Heart right ventricle (tissue), 16 donors: ENCODE data around the gene ZBTB2. TPM values are rescaled to one million over a fixed set of nuclear protein-coding genes. Genes with fewer than 3 reads are reported as not detected.

Experiments used
- ATAC-seq, 8 donors: fragments of 200-7000 bp; cut with Tn5 transposase; one replicate each; pipeline ENCODE4 v1.9.1; 2020; ENCODE audit warnings: mild to moderate bottlenecking in 8 of 8, moderate library complexity in 8 of 8, moderate number of reproducible peaks in 1 of 8
- DNase-seq, 2 donors: peaks; one replicate each; pipeline ENCODE4 v3.0.0-alpha.2; 2020
- H3K27ac ChIP-seq, 10 donors: fragments of 200-600 bp; sonication (generic) in 2 of 10; one replicate each; pipeline versions ENCODE4 v1.5.0 to v1.8.0; 2020 to 2022; ENCODE audit warnings: mild to moderate bottlenecking in 3 of 10
- H3K27me3 ChIP-seq, 7 donors: fragments of 200-600 bp; one replicate each; pipeline ENCODE4 v1.8.0; 2021 to 2022; ENCODE audit warnings: mild to moderate bottlenecking in 2 of 7
- H3K36me3 ChIP-seq, 9 donors: fragments of 200-600 bp; sonication (generic) in 1 of 9; one replicate each; pipeline versions ENCODE4 v1.5.0 to v1.8.0; 2020 to 2022; ENCODE audit warnings: mild to moderate bottlenecking in 2 of 9
- H3K4me1 ChIP-seq, 9 donors: fragments of 200-600 bp; sonication (generic) in 1 of 9; one replicate each; pipeline versions ENCODE4 v1.5.0 to v1.8.0; 2020 to 2022; ENCODE audit warnings: mild to moderate bottlenecking in 4 of 9
- H3K4me3 ChIP-seq, 10 donors: fragments of 200-600 bp; sonication (generic) in 2 of 10; one replicate each; pipeline versions ENCODE4 v1.5.0 to v1.8.0; 2020 to 2022; ENCODE audit warnings: mild to moderate bottlenecking in 7 of 10, moderate library complexity in 2 of 10
- H3K9me3 ChIP-seq, 11 donors: fragments of 200-600 bp in 10 of 11; sonication (generic) in 2 of 11; one replicate each; pipeline versions ENCODE4 v1.5.0 to v1.8.0; 2013 to 2022; ENCODE audit warnings: mild to moderate bottlenecking in 2 of 11, control low read depth in 1 of 11, moderate library complexity in 1 of 11
- CTCF ChIP-seq, 9 donors: fragments of 200-600 bp; sonication (generic) in 2 of 9; IDR thresholded peaks; one replicate each; pipeline versions ENCODE4 v1.5.0 to v1.8.0; 2021 to 2022; ENCODE audit warnings: antibody characterized with exemption in 9 of 9, mild to moderate bottlenecking in 5 of 9, moderate library complexity in 1 of 9
- WGBS, 2 donors: extraction: QIAGEN DNeasy Blood & Tissue Kit; methylation state at CpG; one replicate each; pipeline ENCODE4 v1.1.7; 2013; ENCODE audit warnings: inconsistent platforms in 1 of 2; 5-methylcytosine and 5-hydroxymethylcytosine counted together
- intact Hi-C, 10 donors: fragments of 100-400 bp; cut with DNase I; formaldehyde crosslinking; loops; one replicate each; pipeline versions ENCODE4 v1.11.1 to v1.14.2; 2022
- polyA plus RNA-seq, 2 donors: library from polyadenylated mRNA; stranded (reverse); fragments of 200-250 nt; gene quantifications; one replicate each; pipeline ENCODE4 v1.2.3, GENCODE V29; 2013
- total RNA-seq, 10 donors: library from RNA; stranded (reverse); fragmentation: NEBNext Ultra II Directional in 3 of 10; extraction: Animal tissue kit (Norgen Biotek cat#: 25700) in 3 of 10; gene quantifications; one replicate each; pipeline versions ENCODE4 v1.2.1 to v1.2.4, GENCODE V29; 2021 to 2023
- donor health status: Arrhythmogenic right ventricular cardiomyopathy.
- donor health status: ischemic (EF 13 %, LVEDD 7.1; RV severe dilation, severe dysfunction).
- donor health status: healthy with polysubstance abuse.
- donor health status: DM: no; HTN: yes; CAD: no.
- donor health status: DM: no; HTN: no; CAD: no.
- donor health status: ischemic (EF 25% LVEDD 6.9; RV normal size, moderate dysfunction).
- donor health status: ischemic (EF 25% LVEDD 5.7; RV mildly dilated, moderate dysfunction).
- donor health status: healthy.
- donor health status: DM: yes; HTN: yes; CAD: no.
- donor health status: Ischemic cardiomyopathy.
- donor health status: ischemic (EF 35%, LVEDD 5.7; RV mildly dilated, moderate dysfunction).
- donor health status: nonischemic (EF 11% LVEDD 7.7; RV severe dilation, severe dysfunction).
- donor health status: DM: yes; HTN: yes; CAD: no.
- donor health status: PGD.
- donor health status: ischemic (EF 29% LVEDD 5.4; RV normal size, mild dysfunction).
- donor health status: nonischemic (EF 23%, LVEDD 6.1; RV moderate dilation, normal function).

ZBTB2 gene
- total and polyA plus RNA-seq, 12 donors = 3.4 to 8.3 (median 4.9) TPM

- no peak for TF ChIP-seq CTCF (IDR thresholded peaks at IDR 0.05)
- H3K36me3 ChIP-seq = peaks cover 0 to 20% (median 0%) of the 10 kb centered on the region in 9 donors
- no peak for DNase-seq
- H3K4me1 ChIP-seq = peaks cover 12 to 76% (median 66%) of the 10 kb centered on the region in 9 donors
- ATAC-seq = no peak
- 51 to 52% methylated on average over 4 of the region's 4 CpGs for WGBS, 2 donors
- H3K27ac ChIP-seq = peak overlapping the region in 3 of 10 donors; percentile 99 to 100 (median 100)
- no peaks in the 10 kb centered on the region for H3K9me3 ChIP-seq
- H3K4me3 ChIP-seq = peak overlapping the region in 2 of 10 donors; percentile 96 to 100
- intact Hi-C loops = loop anchor here in 3 of 10 donors (5.0 kb wide), 1 partner anchor 59 kb away; the partner anchor contains the start of gene RMND1 (in 3 of the 3)
- no peaks in the 10 kb centered on the region for H3K27me3 ChIP-seq
These were observed 2.1 kb upstream of the ZBTB2 start for GRCh38 chr6:151393410-151393809.

- no peaks in the 10 kb centered on the region for H3K27me3 ChIP-seq
- H3K4me1 ChIP-seq = peaks cover 12 to 76% (median 69%) of the 10 kb centered on the region in 9 donors
- no peak for DNase-seq
- ATAC-seq = no peak
- 2 to 4% methylated on average over 3 of the region's 3 CpGs for WGBS, 2 donors
- intact Hi-C loops = loop anchor here in 3 of 10 donors (5.0 kb wide), 1 partner anchor 60 kb away; the partner anchor contains the start of gene RMND1 (in 3 of the 3)
- H3K36me3 ChIP-seq = peaks cover 0 to 12% (median 0%) of the 10 kb centered on the region in 9 donors
- H3K27ac ChIP-seq = peak overlapping the region in 9 of 10 donors; percentile 99 to 100 (median 100)
- TF ChIP-seq CTCF (IDR thresholded peaks at IDR 0.05) = no peak
- H3K9me3 ChIP-seq = no peaks in the 10 kb centered on the region
- peak overlapping the region in 9 of 10 donors; percentile 87 to 100 (median 96) for H3K4me3 ChIP-seq
These were observed 1.1 kb upstream of the ZBTB2 start for GRCh38 chr6:151392427-151392826.

GRCh38 chr6:151390851-151391470 lies 398 bp downstream of the ZBTB2 start:
- intact Hi-C loops = loop anchor here in 5 of 10 donors (2.0 to 5.0 kb wide), 2 partner anchors 61 to 62 kb away; partner anchors contain the start of gene RMND1 (in 5 of the 5)
- peak in 1 of 9 donors; percentile 14 for TF ChIP-seq CTCF (IDR thresholded peaks at IDR 0.05)
- WGBS, 2 donors = 0 to 1% methylated on average over 20 to 68 of the region's 78 CpGs
- H3K9me3 ChIP-seq = no peaks in the 10 kb centered on the region
- peak; percentile 25 to 56 (median 42) for ATAC-seq
- peaks cover 0 to 12% (median 0%) of the 10 kb centered on the region in 9 donors for H3K36me3 ChIP-seq
- peak overlapping the region; percentile 94 to 100 (median 100) for H3K27ac ChIP-seq
- H3K4me1 ChIP-seq = peaks cover 12 to 63% (median 54%) of the 10 kb centered on the region in 9 donors
- peak; percentile 85 to 87 for DNase-seq
- H3K27me3 ChIP-seq = no peaks in the 10 kb centered on the region
- peak overlapping the region; percentile 81 to 100 (median 96) for H3K4me3 ChIP-seq

- peak overlapping the region; percentile 94 to 100 (median 100) for H3K27ac ChIP-seq
- DNase-seq (peak; percentile 97 to 98), ATAC-seq (peak; percentile 91 to 98 (median 92))
- H3K9me3 ChIP-seq = no peaks in the 10 kb centered on the region
- WGBS, 2 donors = 0% methylated on average over 49 to 79 of the region's 79 CpGs
- peak overlapping the region; percentile 81 to 100 (median 96) for H3K4me3 ChIP-seq
- H3K36me3 ChIP-seq = peaks cover 0 to 8% (median 0%) of the 10 kb centered on the region in 9 donors
- intact Hi-C loops = loop anchor here in 5 of 10 donors (2.0 to 5.0 kb wide), 2 partner anchors 62 kb away; partner anchors contain the start of gene RMND1 (in 5 of the 5)
- TF ChIP-seq CTCF (IDR thresholded peaks at IDR 0.05) = peak in 1 of 9 donors; percentile 21
- no peaks in the 10 kb centered on the region for H3K27me3 ChIP-seq
- peaks cover 12 to 61% (median 52%) of the 10 kb centered on the region in 9 donors for H3K4me1 ChIP-seq
These were observed 996 bp downstream of the ZBTB2 start for GRCh38 chr6:151390276-151390850.
